Measurements from ENCODE around the gene GRWD1.

DNA sequence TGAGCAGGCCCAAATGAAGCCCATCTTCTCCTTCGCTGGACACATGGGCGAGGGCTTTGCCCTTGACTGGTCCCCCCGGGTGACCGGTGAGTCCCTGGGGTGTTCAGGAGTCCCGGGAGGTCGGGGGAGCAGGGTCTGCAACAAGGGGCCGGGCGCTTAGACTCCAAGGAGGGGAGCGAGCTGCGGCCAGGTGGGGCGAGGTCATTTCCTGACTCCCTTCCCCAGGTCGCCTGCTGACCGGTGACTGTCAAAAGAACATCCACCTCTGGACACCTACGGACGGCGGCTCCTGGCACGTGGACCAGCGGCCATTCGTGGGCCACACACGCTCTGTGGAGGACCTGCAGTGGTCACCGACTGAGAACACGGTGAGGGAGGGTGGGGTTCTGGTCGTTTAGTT, 4.7 kb downstream of the GRWD1 start:
- TF ChIP-seq, protein P1, sequence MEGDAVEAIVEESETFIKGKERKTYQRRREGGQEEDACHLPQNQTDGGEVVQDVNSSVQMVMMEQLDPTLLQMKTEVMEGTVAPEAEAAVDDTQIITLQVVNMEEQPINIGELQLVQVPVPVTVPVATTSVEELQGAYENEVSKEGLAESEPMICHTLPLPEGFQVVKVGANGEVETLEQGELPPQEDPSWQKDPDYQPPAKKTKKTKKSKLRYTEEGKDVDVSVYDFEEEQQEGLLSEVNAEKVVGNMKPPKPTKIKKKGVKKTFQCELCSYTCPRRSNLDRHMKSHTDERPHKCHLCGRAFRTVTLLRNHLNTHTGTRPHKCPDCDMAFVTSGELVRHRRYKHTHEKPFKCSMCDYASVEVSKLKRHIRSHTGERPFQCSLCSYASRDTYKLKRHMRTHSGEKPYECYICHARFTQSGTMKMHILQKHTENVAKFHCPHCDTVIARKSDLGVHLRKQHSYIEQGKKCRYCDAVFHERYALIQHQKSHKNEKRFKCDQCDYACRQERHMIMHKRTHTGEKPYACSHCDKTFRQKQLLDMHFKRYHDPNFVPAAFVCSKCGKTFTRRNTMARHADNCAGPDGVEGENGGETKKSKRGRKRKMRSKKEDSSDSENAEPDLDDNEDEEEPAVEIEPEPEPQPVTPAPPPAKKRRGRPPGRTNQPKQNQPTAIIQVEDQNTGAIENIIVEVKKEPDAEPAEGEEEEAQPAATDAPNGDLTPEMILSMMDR (conservative IDR thresholded peaks at IDR 0.05; ENCODE audit: low read depth, low read length), result no peak
- no peak for TF ChIP-seq POLR2A (IDR thresholded peaks at IDR 0.05; ENCODE audit: low read depth, low read length)
- TF ChIP-seq FOS (IDR thresholded peaks at IDR 0.05; ENCODE audit: low read depth, low read length), result no peak
- TF ChIP-seq, protein P2, sequence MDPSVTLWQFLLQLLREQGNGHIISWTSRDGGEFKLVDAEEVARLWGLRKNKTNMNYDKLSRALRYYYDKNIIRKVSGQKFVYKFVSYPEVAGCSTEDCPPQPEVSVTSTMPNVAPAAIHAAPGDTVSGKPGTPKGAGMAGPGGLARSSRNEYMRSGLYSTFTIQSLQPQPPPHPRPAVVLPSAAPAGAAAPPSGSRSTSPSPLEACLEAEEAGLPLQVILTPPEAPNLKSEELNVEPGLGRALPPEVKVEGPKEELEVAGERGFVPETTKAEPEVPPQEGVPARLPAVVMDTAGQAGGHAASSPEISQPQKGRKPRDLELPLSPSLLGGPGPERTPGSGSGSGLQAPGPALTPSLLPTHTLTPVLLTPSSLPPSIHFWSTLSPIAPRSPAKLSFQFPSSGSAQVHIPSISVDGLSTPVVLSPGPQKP (IDR thresholded peaks at IDR 0.05; ENCODE audit: borderline replicate concordance, low read depth, low read length), result no peak
- TF ChIP-seq NFE2L2 (IDR thresholded peaks at IDR 0.05; ENCODE audit: low read depth, low read length), result no peak
- no peak for TF ChIP-seq MAFK (IDR thresholded peaks at IDR 0.05; ENCODE audit: low read depth, low read length)
- no peak for TF ChIP-seq CEBPB (IDR thresholded peaks at IDR 0.05; ENCODE audit: low read depth, low read length)
- TF ChIP-seq MAZ (IDR thresholded peaks at IDR 0.05; ENCODE audit: borderline replicate concordance, low read depth, low read length), result no peak
- no peak for TF ChIP-seq RFX5 (IDR thresholded peaks at IDR 0.05; ENCODE audit: low read depth, low read length)
- TF ChIP-seq RCOR1 (IDR thresholded peaks at IDR 0.05; ENCODE audit: insufficient replicate concordance, low read length), result no peak
- TF ChIP-seq RAD21 (IDR thresholded peaks at IDR 0.05; ENCODE audit: low read length), result no peak
- no peak for TF ChIP-seq BHLHE40 (IDR thresholded peaks at IDR 0.05; ENCODE audit: low read depth, low read length)
- no peak for TF ChIP-seq SMC3 (IDR thresholded peaks at IDR 0.05; ENCODE audit: low read depth, low read length)
